ENCODE data around the gene S100A2.

S100A2 gene

GRCh38 chr1:153535242-153536011 lies 30.2 kb downstream of the S100A2 start, which contains the start of gene S100A6:
Gene S100A6 (minus strand): TSS chr1:153535991. CDS start chr1:153535339, 652 bp downstream.
- H3K27ac ChIP-seq = no peak within 1 kb of the TSS
- TF ChIP-seq CTCF (conservative IDR thresholded peaks at IDR 0.05) (no peak), ZFX (IDR thresholded peaks at IDR 0.05) (no peak)

GRCh38 chr1:153534925-153535241 lies 30.8 kb downstream of the S100A2 start:
- no peak overlapping the region for H3K27ac ChIP-seq
- no peak for TF ChIP-seq CTCF (conservative IDR thresholded peaks at IDR 0.05)
- no peak for TF ChIP-seq ZFX (IDR thresholded peaks at IDR 0.05)

- no peak for TF ChIP-seq CTCF (conservative IDR thresholded peaks at IDR 0.05)
- no peak for TF ChIP-seq ZFX (IDR thresholded peaks at IDR 0.05)
- H3K27ac ChIP-seq = no peak overlapping the region
Measured at GRCh38 chr1:153534226-153534924, 31.3 kb downstream of the S100A2 start.

GRCh38 chr1:153533689-153534201 lies 31.9 kb downstream of the S100A2 start:
- TF ChIP-seq ZFX (IDR thresholded peaks at IDR 0.05) = no peak
- TF ChIP-seq CTCF (conservative IDR thresholded peaks at IDR 0.05) = no peak
- H3K27ac ChIP-seq = no peak overlapping the region

GRCh38 chr1:153532769-153533599 lies 32.7 kb downstream of the S100A2 start:
- no peak overlapping the region for H3K27ac ChIP-seq
- TF ChIP-seq CTCF (conservative IDR thresholded peaks at IDR 0.05) (no peak; the same call in 1 of the 2 replicates), ZFX (IDR thresholded peaks at IDR 0.05) (no peak)

- TF ChIP-seq ZFX (IDR thresholded peaks at IDR 0.05) = no peak
- no peak for TF ChIP-seq CTCF (conservative IDR thresholded peaks at IDR 0.05)
- no peak overlapping the region for H3K27ac ChIP-seq
Measured at GRCh38 chr1:153532181-153532580, 33.5 kb downstream of the S100A2 start.
